ENCODE data around the gene POC1B.

DNA sequence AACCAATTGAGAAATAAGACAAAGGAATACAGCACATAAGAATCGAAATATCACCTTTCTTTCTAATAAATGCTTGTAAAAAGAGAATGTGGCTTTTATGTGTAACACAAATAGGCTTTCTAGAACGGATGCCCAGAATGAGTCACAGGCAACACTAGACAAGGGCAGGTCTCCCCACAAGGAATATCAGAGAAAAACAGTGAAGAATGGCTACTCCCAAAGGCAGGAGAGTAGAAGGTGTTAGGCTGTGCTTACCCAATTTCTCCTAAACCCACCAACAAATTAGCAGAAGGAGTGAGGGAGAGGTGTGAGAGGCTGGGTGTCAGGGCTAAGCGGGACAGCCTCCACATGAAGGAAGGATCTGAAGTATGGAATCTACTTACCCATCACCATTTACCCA lies 56.5 kb downstream of the POC1B start:
- TF ChIP-seq, protein P1, sequence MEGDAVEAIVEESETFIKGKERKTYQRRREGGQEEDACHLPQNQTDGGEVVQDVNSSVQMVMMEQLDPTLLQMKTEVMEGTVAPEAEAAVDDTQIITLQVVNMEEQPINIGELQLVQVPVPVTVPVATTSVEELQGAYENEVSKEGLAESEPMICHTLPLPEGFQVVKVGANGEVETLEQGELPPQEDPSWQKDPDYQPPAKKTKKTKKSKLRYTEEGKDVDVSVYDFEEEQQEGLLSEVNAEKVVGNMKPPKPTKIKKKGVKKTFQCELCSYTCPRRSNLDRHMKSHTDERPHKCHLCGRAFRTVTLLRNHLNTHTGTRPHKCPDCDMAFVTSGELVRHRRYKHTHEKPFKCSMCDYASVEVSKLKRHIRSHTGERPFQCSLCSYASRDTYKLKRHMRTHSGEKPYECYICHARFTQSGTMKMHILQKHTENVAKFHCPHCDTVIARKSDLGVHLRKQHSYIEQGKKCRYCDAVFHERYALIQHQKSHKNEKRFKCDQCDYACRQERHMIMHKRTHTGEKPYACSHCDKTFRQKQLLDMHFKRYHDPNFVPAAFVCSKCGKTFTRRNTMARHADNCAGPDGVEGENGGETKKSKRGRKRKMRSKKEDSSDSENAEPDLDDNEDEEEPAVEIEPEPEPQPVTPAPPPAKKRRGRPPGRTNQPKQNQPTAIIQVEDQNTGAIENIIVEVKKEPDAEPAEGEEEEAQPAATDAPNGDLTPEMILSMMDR (IDR thresholded peaks at IDR 0.05) = no peak
- TF ChIP-seq POLR2A (IDR thresholded peaks at IDR 0.05) (no peak), EP300 (IDR thresholded peaks at IDR 0.05) (no peak)
